ENCODE results near the gene MAPK1.

MAPK1 gene

DNA sequence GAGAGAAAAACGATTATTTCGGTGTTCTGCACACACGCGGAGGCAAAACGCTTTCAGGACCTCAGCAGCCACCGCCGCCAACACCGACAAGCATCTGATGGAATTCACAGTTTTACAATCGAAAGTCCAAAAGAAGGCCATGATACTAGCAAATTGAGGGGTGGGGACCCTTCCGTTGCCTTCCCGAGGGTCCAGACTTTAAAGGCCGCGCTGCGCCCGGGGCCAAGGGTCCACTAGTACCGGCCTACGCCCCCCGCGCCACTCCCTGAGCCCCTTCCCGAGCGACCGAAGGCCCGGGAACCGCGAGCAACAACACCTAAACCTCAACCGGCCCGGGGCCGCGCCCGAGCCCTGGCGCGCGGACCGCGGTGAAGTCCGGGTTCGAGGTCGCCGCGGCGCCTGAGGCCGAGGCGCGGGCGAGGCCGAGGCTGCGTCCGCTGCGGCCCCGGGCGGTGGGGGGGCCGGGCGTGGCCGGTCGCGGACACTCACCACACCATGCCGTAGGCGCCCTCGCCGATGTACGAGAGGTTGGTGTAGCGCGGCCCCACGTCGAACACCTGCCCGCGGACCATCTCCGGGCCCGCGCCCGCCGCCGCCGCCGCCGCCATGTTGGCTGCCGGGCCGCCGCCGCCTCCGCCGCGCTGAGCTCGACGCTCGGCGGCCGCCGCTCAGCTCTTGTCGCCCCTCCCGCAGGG, 465 bp downstream of the MAPK1 start:
- POLR2A ChIA-PET = interaction anchor here (0.6 to 2.0 kb wide), 7 partner anchors 11 to 104 kb away, joined by 3 to 6 read pairs (median 3); no protein-coding TSS in a partner anchor
- no peaks in the 10 kb centered on the region for H3K36me3 ChIP-seq (ENCODE audit: control insufficient read depth in 2 of 2, insufficient read depth in 1 of 2, low read length in 2 of 2)
- peak overlapping the region; percentile 69 for H3K4me3 ChIP-seq (ENCODE audit: low read depth, low read length)
- no peaks in the 10 kb centered on the region for H3K9me3 ChIP-seq (ENCODE audit: control insufficient read depth, insufficient read depth, low read depth, low read length)
- no peak for TF ChIP-seq ZNF785 (tag by site-specific recombination; IDR thresholded peaks at IDR 0.05)
- 0 out of 2 replicates have a peak, but pooled peaks have one; percentile 52 for TF ChIP-seq MEIS1 (CRISPR knock-in tag; IDR thresholded peaks at IDR 0.05; ENCODE audit: borderline replicate concordance)
- TF ChIP-seq ZSCAN16 (tag by site-specific recombination; IDR thresholded peaks at IDR 0.05) = peak; percentile 97
- TF ChIP-seq ZBTB17 (tag by site-specific recombination; IDR thresholded peaks at IDR 0.05) = peak; percentile 82
- TF ChIP-seq ZSCAN30 (tag by site-specific recombination; IDR thresholded peaks at IDR 0.05) = no peak
- peak; percentile 51 for TF ChIP-seq ZNF335 (tag by site-specific recombination; conservative IDR thresholded peaks at IDR 0.05)
- no peak for TF ChIP-seq ZNF747 (tag by site-specific recombination; IDR thresholded peaks at IDR 0.05)
- TF ChIP-seq, protein P1, sequence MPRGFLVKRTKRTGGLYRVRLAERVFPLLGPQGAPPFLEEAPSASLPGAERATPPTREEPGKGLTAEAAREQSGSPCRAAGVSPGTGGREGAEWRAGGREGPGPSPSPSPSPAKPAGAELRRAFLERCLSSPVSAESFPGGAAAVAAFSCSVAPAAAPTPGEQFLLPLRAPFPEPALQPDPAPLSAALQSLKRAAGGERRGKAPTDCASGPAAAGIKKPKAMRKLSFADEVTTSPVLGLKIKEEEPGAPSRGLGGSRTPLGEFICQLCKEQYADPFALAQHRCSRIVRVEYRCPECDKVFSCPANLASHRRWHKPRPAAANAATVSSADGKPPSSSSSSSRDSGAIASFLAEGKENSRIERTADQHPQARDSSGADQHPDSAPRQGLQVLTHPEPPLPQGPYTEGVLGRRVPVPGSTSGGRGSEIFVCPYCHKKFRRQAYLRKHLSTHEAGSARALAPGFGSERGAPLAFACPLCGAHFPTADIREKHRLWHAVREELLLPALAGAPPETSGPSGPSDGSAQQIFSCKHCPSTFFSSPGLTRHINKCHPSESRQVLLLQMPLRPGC (tag by site-specific recombination; IDR thresholded peaks at IDR 0.05) = peak; percentile 51; the same call in 1 of the 2 replicates
- TF ChIP-seq ZNF548 (tag by site-specific recombination; IDR thresholded peaks at IDR 0.05) = no peak
- peak; percentile 82 for TF ChIP-seq ZBTB20 (tag by site-specific recombination; IDR thresholded peaks at IDR 0.05)
- TF ChIP-seq ZNF221 (tag by site-specific recombination; IDR thresholded peaks at IDR 0.05; ENCODE audit: borderline replicate concordance) = no peak
- no peak for TF ChIP-seq YY2 (tag by site-specific recombination; IDR thresholded peaks at IDR 0.05)
- TF ChIP-seq ZNF843 (tag by site-specific recombination; IDR thresholded peaks at IDR 0.05) = no peak
- 0 out of 2 replicates have a peak, but pooled peaks have one; percentile 27 for TF ChIP-seq KLF16 (tag by site-specific recombination; IDR thresholded peaks at IDR 0.05)
- TF ChIP-seq SP7 (tag by site-specific recombination; IDR thresholded peaks at IDR 0.05) = no peak
- TF ChIP-seq, protein P2, sequence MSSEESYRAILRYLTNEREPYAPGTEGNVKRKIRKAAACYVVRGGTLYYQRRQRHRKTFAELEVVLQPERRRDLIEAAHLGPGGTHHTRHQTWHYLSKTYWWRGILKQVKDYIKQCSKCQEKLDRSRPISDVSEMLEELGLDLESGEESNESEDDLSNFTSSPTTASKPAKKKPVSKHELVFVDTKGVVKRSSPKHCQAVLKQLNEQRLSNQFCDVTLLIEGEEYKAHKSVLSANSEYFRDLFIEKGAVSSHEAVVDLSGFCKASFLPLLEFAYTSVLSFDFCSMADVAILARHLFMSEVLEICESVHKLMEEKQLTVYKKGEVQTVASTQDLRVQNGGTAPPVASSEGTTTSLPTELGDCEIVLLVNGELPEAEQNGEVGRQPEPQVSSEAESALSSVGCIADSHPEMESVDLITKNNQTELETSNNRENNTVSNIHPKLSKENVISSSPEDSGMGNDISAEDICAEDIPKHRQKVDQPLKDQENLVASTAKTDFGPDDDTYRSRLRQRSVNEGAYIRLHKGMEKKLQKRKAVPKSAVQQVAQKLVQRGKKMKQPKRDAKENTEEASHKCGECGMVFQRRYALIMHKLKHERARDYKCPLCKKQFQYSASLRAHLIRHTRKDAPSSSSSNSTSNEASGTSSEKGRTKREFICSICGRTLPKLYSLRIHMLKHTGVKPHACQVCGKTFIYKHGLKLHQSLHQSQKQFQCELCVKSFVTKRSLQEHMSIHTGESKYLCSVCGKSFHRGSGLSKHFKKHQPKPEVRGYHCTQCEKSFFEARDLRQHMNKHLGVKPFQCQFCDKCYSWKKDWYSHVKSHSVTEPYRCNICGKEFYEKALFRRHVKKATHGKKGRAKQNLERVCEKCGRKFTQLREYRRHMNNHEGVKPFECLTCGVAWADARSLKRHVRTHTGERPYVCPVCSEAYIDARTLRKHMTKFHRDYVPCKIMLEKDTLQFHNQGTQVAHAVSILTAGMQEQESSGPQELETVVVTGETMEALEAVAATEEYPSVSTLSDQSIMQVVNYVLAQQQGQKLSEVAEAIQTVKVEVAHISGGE (tag by site-specific recombination; conservative IDR thresholded peaks at IDR 0.05; ENCODE audit: low read depth) = no peak
- TF ChIP-seq, protein P3, sequence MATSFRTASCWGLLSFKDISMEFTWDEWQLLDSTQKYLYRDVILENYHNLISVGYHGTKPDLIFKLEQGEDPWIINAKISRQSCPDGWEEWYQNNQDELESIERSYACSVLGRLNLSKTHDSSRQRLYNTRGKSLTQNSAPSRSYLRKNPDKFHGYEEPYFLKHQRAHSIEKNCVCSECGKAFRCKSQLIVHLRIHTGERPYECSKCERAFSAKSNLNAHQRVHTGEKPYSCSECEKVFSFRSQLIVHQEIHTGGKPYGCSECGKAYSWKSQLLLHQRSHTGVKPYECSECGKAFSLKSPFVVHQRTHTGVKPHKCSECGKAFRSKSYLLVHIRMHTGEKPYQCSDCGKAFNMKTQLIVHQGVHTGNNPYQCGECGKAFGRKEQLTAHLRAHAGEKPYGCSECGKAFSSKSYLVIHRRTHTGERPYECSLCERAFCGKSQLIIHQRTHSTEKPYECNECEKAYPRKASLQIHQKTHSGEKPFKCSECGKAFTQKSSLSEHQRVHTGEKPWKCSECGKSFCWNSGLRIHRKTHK (tag by site-specific recombination; IDR thresholded peaks at IDR 0.05) = no peak
- peak overlapping the region; percentile 86 for H3K27ac ChIP-seq (ENCODE audit: extremely low read depth, low read depth, low read length)
- CTCF ChIA-PET = interaction anchor here (0.6 to 1.0 kb wide), 2 partner anchors 13 to 30 kb away, joined by 3 read pairs; no protein-coding TSS in a partner anchor
- no peaks in the 10 kb centered on the region for H3K4me1 ChIP-seq (ENCODE audit: control insufficient read depth, insufficient read depth, low read length)

DNA sequence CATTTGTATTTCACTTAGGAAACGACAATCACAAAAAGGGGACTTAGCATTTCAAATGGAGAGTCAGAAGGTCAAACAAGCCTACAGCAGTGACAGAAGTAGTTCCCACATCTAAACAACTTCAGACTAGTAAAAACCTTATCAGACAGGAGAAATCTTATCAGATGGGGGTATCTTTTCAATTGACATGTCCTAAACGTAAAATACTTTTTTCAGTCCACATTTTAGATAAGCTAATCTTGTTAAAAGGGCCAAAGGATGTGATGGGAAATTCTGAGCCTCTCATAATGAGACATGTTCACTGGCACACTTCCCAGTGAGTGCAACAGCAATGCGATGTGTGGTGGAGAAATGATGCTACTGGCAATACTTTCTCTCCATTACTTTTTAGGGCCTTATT, 2.4 kb downstream of the MAPK1 start:
- no peak overlapping the region for H3K27ac ChIP-seq (ENCODE audit: extremely low read depth, low read depth, low read length)
- H3K4me1 ChIP-seq (ENCODE audit: control insufficient read depth, insufficient read depth, low read length) = peaks cover 6% of the 10 kb centered on the region
- H3K36me3 ChIP-seq (ENCODE audit: control insufficient read depth in 2 of 2, insufficient read depth in 1 of 2, low read length in 2 of 2) = no peaks in the 10 kb centered on the region
- ChIA-PET POLR2A (no interaction called here), CTCF (interaction anchor here (0.6 to 1.4 kb wide), 5 partner anchors 12 to 74 kb away, joined by 3 to 9 read pairs (median 3); no protein-coding TSS in a partner anchor)
- no peaks in the 10 kb centered on the region for H3K9me3 ChIP-seq (ENCODE audit: control insufficient read depth, insufficient read depth, low read depth, low read length)
- H3K4me3 ChIP-seq (ENCODE audit: low read depth, low read length) = peak overlapping the region; percentile 69
- TF ChIP-seq, protein P4, sequence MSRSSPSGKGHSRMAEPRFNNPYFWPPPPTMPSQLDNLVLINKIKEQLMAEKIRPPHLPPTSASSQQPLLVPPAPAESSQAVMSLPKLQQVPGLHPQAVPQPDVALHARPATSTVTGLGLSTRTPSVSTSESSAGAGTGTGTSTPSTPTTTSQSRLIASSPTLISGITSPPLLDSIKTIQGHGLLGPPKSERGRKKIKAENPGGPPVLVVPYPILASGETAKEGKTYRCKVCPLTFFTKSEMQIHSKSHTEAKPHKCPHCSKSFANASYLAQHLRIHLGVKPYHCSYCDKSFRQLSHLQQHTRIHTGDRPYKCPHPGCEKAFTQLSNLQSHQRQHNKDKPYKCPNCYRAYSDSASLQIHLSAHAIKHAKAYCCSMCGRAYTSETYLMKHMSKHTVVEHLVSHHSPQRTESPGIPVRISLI (tag by site-specific recombination; IDR thresholded peaks at IDR 0.05) = no peak
- TF ChIP-seq ATF2 (tag by site-specific recombination; IDR thresholded peaks at IDR 0.05; ENCODE audit: low read depth) (no peak), ZNF211 (tag by site-specific recombination; IDR thresholded peaks at IDR 0.05; ENCODE audit: low read depth) (no peak), ZNF138 (tag by site-specific recombination; IDR thresholded peaks at IDR 0.05; ENCODE audit: borderline replicate concordance) (no peak), ZNF266 (tag by site-specific recombination; IDR thresholded peaks at IDR 0.05; ENCODE audit: low read depth) (no peak), OSR2 (tag by site-specific recombination; IDR thresholded peaks at IDR 0.05) (peak; percentile 85)
- TF ChIP-seq, protein P5, sequence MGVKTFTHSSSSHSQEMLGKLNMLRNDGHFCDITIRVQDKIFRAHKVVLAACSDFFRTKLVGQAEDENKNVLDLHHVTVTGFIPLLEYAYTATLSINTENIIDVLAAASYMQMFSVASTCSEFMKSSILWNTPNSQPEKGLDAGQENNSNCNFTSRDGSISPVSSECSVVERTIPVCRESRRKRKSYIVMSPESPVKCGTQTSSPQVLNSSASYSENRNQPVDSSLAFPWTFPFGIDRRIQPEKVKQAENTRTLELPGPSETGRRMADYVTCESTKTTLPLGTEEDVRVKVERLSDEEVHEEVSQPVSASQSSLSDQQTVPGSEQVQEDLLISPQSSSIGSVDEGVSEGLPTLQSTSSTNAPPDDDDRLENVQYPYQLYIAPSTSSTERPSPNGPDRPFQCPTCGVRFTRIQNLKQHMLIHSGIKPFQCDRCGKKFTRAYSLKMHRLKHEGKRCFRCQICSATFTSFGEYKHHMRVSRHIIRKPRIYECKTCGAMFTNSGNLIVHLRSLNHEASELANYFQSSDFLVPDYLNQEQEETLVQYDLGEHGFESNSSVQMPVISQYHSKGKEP (tag by site-specific recombination; IDR thresholded peaks at IDR 0.05) = 0 out of 2 replicates have a peak, but pooled peaks have one; percentile 26

All from HEK293 (cell line).